ENCODE data around the gene LDHAL6A. TPM values are rescaled to one million over a fixed set of nuclear protein-coding genes. Genes with fewer than 3 reads are reported as not detected.

The LDHAL6A gene
- total and polyA plus RNA-seq, 8 donors = 0.51 to 0.94 (median 0.69) TPM; not detected in 2

- no peak for DNase-seq
- Histone ChIP-seq H3K9me3 (no peaks in the 10 kb centered on the region), H3K4me1 (peaks cover 5 to 43% of the 10 kb centered on the region in 2 donors), H3K27ac (no peak overlapping the region), H3K27me3 (no peaks in the 10 kb centered on the region), H3K4me3 (no peak overlapping the region), H3K36me3 (peaks cover 0 to 6% of the 10 kb centered on the region in 2 donors)
- intact Hi-C loops (cut with DNase I) = no loop called here
- no peak for ATAC-seq
- TF ChIP-seq, protein P1, sequence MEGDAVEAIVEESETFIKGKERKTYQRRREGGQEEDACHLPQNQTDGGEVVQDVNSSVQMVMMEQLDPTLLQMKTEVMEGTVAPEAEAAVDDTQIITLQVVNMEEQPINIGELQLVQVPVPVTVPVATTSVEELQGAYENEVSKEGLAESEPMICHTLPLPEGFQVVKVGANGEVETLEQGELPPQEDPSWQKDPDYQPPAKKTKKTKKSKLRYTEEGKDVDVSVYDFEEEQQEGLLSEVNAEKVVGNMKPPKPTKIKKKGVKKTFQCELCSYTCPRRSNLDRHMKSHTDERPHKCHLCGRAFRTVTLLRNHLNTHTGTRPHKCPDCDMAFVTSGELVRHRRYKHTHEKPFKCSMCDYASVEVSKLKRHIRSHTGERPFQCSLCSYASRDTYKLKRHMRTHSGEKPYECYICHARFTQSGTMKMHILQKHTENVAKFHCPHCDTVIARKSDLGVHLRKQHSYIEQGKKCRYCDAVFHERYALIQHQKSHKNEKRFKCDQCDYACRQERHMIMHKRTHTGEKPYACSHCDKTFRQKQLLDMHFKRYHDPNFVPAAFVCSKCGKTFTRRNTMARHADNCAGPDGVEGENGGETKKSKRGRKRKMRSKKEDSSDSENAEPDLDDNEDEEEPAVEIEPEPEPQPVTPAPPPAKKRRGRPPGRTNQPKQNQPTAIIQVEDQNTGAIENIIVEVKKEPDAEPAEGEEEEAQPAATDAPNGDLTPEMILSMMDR (IDR thresholded peaks at IDR 0.05) = no peak
These were observed 68.6 kb downstream of the LDHAL6A start for GRCh38 chr11:18524248-18524647.

DNA sequence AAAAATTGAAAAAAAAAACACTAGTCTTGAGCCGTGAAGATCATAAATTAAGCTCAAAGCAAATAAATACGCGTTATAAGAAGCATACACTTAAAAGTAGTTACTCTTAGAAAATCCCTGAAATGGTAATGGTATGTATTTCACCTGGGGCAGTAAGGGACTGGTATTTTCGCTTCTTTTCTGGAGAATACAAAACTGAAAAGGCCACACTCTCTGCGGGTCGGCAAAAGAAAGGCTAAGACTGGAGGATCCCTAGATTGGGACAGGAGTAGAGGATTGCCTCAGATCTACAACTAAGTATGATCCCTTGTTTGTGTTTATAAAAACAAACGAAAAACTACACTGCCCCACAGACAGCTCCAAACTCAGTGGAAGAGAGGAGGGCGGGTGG, 70.5 kb downstream of the LDHAL6A start:
- Histone ChIP-seq H3K27ac (peak overlapping the region; percentile 95 to 100), H3K36me3 (peaks cover 0 to 11% of the 10 kb centered on the region in 2 donors), H3K4me3 (peak overlapping the region; percentile 84 to 85), H3K4me1 (peaks cover 5 to 43% of the 10 kb centered on the region in 2 donors), H3K9me3 (no peaks in the 10 kb centered on the region), H3K27me3 (no peaks in the 10 kb centered on the region)
- no peak for DNase-seq
- ATAC-seq = no peak
- intact Hi-C loops (cut with DNase I) = no loop called here
- TF ChIP-seq, protein P1 (IDR thresholded peaks at IDR 0.05) = no peak

DNA sequence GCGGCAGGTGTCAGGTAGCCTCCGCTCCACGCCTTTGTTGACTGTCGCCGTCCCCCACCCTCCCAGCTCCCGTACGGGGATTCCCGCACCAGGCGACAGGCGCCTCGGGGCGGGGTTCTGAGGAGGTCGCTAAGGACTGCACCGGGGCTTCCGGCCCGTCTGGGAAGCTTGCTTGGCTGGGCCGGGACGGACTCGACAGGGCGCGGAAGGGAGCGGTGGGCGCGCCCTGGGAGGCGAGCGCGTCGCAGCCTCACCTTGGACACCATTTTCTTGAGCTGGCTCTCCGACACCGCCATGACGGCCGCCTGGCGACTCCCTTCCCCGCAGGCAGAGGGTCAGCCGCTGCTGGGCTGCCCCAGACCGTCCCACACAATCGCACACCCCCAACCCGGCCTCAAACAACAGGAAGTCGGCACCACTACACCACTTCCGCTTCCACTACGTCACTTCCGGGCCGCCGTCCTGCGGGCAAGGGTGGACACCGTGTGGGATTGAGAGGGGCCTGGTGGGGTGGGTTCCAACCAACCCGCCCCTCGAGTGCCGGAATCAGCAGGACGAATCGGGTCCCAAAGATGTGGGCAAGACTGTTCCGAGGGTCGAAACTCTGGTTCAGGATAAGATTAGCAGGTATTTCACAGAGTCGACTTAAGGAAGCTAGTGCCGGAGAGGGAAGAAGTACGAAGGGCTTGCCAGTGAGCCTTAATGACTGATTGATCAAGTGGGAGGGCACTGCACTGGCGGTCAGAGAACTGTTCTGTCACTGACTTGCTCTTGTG, 71.1 kb downstream of the LDHAL6A start, which contains the start of gene TSG101:
Gene TSG101 (minus strand): TSS at position 422 of the 776 bp plus-strand sequence. CDS start 126 bp downstream, at position 296.
- Histone ChIP-seq H3K27ac (peak within 1 kb of the TSS; percentile 95 to 100), H3K9me3 (no peaks in the 10 kb centered on the region), H3K4me1 (peaks cover 5 to 43% of the 10 kb centered on the region in 2 donors), H3K27me3 (no peaks in the 10 kb centered on the region), H3K36me3 (peaks cover 0 to 12% of the 10 kb centered on the region in 2 donors), H3K4me3 (peak within 1 kb of the TSS; percentile 84 to 85)
- TF ChIP-seq, protein P1 (IDR thresholded peaks at IDR 0.05) = no peak
- intact Hi-C loops (cut with DNase I) = no loop called here
- peak; percentile 95 to 97 (median 96) for DNase-seq
- peak; percentile 98 for ATAC-seq

GRCh38 chr11:18527512-18527911, 71.9 kb downstream of the LDHAL6A start:
- H3K27ac ChIP-seq = peak overlapping the region; percentile 95 to 100
- H3K9me3 ChIP-seq = no peaks in the 10 kb centered on the region
- peak in 2 of 4 donors; percentile 7 for DNase-seq
- peaks cover 0 to 18% of the 10 kb centered on the region in 2 donors for H3K36me3 ChIP-seq
- H3K4me3 ChIP-seq = peak overlapping the region; percentile 84 to 85
- H3K4me1 ChIP-seq = peaks cover 5 to 39% of the 10 kb centered on the region in 2 donors
- intact Hi-C loops (cut with DNase I) = no loop called here
- no peaks in the 10 kb centered on the region for H3K27me3 ChIP-seq
- TF ChIP-seq, protein P1 (IDR thresholded peaks at IDR 0.05) = no peak
- ATAC-seq = peak; percentile 1

Other genes with a start within 250 kb of the LDHAL6A start
- 1 to 10 TPM in 1 of 2 donors, not detected in 1; 3.7 TPM for gene SAA4, start 219.1 kb upstream of the LDHAL6A start, total RNA-seq
- not detected for gene SAA4, start 219.1 kb upstream of the LDHAL6A start, polyA plus RNA-seq (ENCODE audit: insufficient read length in 6 of 6)
- gene SAA2, start 207.2 kb upstream of the LDHAL6A start, total RNA-seq = 10 to 100 TPM in 1 of 2 donors, under 1 TPM in 1; 0.38 to 92.5 TPM
- gene SAA2, start 207.2 kb upstream of the LDHAL6A start, polyA plus RNA-seq (ENCODE audit: insufficient read length in 6 of 6) = under 1 TPM in 3 of 6 donors, not detected in 3; 0.20 to 0.23 (median 0.22) TPM
- 100 to 1,000 TPM in 1 of 2 donors, under 1 TPM in 1; 0.58 to 194 TPM for gene SAA1, start 189.6 kb upstream of the LDHAL6A start, total RNA-seq
- not detected for gene SAA1, start 189.6 kb upstream of the LDHAL6A start, polyA plus RNA-seq (ENCODE audit: insufficient read length in 6 of 6)
- 10 to 100 TPM; 23.8 to 25.3 TPM for gene HPS5, start 133.7 kb upstream of the LDHAL6A start, total RNA-seq
- 10 to 100 TPM; 19.4 to 25.2 (median 21.4) TPM for gene HPS5, start 133.7 kb upstream of the LDHAL6A start, polyA plus RNA-seq (ENCODE audit: insufficient read length in 6 of 6)
- gene GTF2H1, start 133.3 kb upstream of the LDHAL6A start, total RNA-seq = 10 to 100 TPM; 30.6 to 41.3 TPM
- 10 to 100 TPM; 58.8 to 73.3 (median 65.0) TPM for gene GTF2H1, start 133.3 kb upstream of the LDHAL6A start, polyA plus RNA-seq (ENCODE audit: insufficient read length in 6 of 6)
- 100 to 1,000 TPM; 288 to 550 TPM for gene LDHA, start 61.3 kb upstream of the LDHAL6A start, total RNA-seq
- 100 to 1,000 TPM; 283 to 453 (median 386) TPM for gene LDHA, start 61.3 kb upstream of the LDHAL6A start, polyA plus RNA-seq (ENCODE audit: insufficient read length in 6 of 6)
- gene LDHC, start 43.5 kb upstream of the LDHAL6A start, total RNA-seq = under 1 TPM in 1 of 2 donors, not detected in 1; 0.82 TPM
- gene LDHC, start 43.5 kb upstream of the LDHAL6A start, polyA plus RNA-seq (ENCODE audit: insufficient read length in 6 of 6) = 1 to 10 TPM in 2 of 6 donors, under 1 TPM in 2, not detected in 2; 0.16 to 1.5 (median 0.69) TPM
- gene TSG101, start 71.1 kb downstream of the LDHAL6A start, total RNA-seq = 10 to 100 TPM; 50.5 to 52.8 TPM
- gene TSG101, start 71.1 kb downstream of the LDHAL6A start, polyA plus RNA-seq (ENCODE audit: insufficient read length in 6 of 6) = 100 to 1,000 TPM in 5 of 6 donors, 10 to 100 TPM in 1; 89.3 to 134 (median 116) TPM
- gene UEVLD, start 132.9 kb downstream of the LDHAL6A start, total RNA-seq = 10 to 100 TPM; 22.3 to 25.3 TPM
- gene UEVLD, start 132.9 kb downstream of the LDHAL6A start, polyA plus RNA-seq (ENCODE audit: insufficient read length in 6 of 6) = 10 to 100 TPM; 17.1 to 20.6 (median 20.4) TPM
- gene MISFA, start 143.9 kb downstream of the LDHAL6A start, total RNA-seq = 1 to 10 TPM; 3.0 to 4.6 TPM
- gene MISFA, start 143.9 kb downstream of the LDHAL6A start, polyA plus RNA-seq (ENCODE audit: insufficient read length in 6 of 6) = 10 to 100 TPM; 11.7 to 16.3 (median 14.1) TPM
- 10 to 100 TPM; 18.0 to 20.1 TPM for gene SPTY2D1, start 178.5 kb downstream of the LDHAL6A start, total RNA-seq
- gene SPTY2D1, start 178.5 kb downstream of the LDHAL6A start, polyA plus RNA-seq (ENCODE audit: insufficient read length in 6 of 6) = 10 to 100 TPM; 20.1 to 26.6 (median 23.3) TPM
- gene TMEM86A, start 242.9 kb downstream of the LDHAL6A start, total RNA-seq = 1 to 10 TPM; 5.8 to 9.1 TPM
- gene TMEM86A, start 242.9 kb downstream of the LDHAL6A start, polyA plus RNA-seq (ENCODE audit: insufficient read length in 6 of 6) = 1 to 10 TPM; 3.2 to 4.1 (median 3.7) TPM

Data from left lung (tissue), 10 donors.